HG02678 (cell line): ENCODE measurements around the gene RTKN.
A peak's percentile ranks its signal among the peaks of the same experiment; 100 is the strongest.
"Not testable (repeated sequence)": the region's sequence is repeated elsewhere in the genome, so short reads cannot be mapped to it uniquely, and the experiment has no call there.

ENCODE experiments used
- ATAC-seq: cut with Tn5 transposase; IDR thresholded peaks from one replicate; pipeline ENCODE4 v1.9.1; 2021; ENCODE audit warnings: mild to moderate bottlenecking, moderate library complexity; ENCODE audit not compliant: unreplicated experiment

RTKN gene, protein sequence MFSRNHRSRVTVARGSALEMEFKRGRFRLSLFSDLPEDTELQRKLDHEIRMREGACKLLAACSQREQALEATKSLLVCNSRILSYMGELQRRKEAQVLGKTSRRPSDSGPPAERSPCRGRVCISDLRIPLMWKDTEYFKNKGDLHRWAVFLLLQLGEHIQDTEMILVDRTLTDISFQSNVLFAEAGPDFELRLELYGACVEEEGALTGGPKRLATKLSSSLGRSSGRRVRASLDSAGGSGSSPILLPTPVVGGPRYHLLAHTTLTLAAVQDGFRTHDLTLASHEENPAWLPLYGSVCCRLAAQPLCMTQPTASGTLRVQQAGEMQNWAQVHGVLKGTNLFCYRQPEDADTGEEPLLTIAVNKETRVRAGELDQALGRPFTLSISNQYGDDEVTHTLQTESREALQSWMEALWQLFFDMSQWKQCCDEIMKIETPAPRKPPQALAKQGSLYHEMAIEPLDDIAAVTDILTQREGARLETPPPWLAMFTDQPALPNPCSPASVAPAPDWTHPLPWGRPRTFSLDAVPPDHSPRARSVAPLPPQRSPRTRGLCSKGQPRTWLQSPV

DNA sequence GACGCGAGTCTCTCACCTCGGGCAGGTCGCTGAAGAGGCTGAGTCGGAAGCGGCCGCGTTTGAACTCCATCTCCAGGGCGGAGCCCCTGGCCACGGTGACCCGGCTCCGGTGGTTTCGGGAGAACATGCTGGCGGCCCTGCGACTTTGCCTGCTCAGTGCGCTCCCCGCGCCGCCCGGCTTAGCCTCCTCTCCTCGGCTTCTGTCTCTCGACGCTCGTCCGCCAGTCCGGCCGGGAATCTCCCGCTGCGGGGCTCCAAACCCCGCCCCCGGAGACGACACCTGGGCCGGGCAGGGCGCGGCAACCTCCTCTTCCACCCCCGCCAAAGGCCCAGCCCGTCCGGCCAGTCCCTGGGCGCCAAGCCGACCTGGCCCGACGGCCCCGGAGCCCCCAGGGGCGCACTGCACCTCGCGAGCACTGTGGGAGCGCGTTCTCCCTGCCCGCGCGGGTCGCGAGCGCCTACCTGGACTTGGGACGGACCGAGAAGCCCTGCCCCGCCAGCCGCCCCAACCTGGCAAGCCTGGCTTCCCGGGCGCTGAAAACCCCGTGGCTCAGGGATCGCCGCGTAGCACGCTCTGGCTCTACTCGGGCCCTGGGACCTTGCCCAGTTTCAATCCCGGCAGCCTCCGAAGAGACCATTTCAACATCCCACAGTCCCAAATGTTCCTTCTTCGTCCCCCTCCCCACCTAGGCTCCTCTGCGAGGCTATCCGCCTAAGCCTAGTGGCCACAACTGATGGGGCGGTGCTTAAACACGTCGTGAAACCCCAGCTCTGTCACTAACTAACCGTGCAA, at the start of gene RTKN:
RTKN (minus strand) TSS at position 248 of the 793 bp plus-strand sequence; CDS start at position 127, 121 bp downstream.
- no peak for ATAC-seq

DNA sequence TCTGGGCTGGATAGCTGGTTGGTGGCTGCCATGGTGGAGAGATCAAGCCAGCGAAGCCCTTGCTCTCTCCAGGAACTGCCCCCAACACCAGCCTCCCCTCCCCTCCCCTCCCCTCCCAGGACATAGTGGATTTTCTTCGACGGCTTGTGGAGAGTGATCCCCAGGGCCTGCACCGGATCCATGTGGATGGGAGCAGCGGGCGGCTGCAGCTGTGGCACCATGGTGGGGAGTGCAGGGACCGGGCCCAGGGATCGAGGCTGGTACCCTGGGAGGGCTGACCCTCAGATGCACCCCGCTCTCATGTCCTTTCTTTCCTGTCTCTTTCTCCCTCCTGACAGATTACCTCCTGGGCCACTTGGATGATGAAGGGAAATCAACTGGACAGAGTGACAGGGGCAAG, 48.2 kb upstream of the RTKN start:
- ATAC-seq = no peak

DNA sequence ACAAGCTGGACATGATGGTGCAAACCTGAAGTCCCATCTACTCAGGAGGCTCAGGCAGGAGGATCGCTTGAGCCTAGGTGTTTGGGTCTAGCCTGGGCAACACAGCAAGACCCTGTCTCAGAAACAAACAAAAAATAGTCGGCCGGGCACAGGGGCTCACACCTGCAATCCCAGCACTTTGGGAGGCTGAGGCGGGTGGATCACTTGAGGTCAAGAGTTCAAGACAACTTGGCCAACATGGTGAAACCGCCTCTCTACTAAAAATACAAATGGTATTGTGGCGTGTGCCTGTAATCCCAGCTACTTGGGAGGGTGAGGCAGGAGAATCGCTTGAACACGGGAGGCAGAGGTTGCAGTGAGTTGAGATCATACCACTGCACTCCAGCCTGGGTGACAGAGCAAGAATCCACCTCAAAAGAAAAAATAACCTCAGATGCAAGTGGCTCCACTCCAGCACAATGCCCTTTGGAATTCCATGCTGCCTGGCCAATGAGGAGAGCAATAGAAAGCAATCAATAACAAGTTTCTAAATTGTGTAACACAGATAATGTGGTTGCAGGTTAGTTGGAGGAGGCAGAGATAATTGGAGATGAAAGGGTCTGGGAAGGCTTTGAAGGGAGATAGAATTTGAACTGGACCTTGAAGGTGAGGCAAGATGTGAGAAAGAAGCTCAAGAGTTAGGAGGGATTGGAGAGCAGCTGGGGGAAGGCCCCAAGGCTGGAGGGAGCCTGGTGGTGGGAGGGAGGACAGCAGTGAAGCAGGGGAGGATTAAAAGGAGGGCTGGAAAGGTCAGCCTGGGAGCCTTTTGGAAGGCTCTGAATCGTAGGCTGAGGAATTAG, 47.1 kb upstream of the RTKN start:
- ATAC-seq = no peak

DNA sequence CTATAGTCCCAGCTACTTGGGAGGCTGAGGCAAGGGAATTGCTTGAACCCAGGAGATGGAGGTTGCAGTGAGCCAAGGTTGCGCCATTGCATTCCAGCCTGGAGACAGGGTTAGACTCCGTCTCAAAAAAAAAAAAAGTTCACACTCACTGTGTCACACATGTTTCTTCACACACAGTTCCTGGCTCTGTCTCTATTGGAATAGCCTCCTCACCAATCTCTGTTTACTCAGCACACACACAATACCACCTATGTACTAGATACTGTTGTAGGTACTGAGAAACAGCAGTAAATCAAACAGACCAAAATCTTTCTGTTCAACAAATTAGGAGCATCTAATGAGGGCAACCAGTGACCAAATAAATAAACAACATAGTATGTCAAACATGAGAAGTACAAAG, 44.4 kb upstream of the RTKN start:
- no peak for ATAC-seq

DNA sequence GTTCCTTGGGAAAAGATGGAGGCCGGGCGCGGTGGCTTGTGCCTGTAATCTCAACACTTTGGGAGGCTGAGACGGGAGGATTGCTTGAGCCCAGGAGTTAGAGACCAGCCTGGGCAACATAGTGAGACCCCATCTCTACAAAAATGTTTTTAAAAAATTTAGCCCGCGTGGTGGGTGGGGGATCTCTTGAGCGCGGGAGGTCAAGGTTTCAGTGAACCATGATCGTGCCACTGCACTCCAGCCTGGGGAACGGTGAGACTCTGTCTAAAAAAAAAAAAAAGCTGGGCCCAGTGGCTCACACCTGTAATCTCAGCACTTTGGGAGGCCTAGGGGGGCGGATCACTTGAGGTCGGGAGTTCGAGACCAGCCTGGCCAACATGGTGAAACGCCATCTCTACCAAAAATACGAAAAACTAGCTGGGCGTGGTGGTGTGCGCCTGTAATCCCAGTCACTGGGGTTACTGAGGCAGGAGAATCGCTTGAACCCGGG, 42.0 kb upstream of the RTKN start:
- not testable (repeated sequence) for ATAC-seq

DNA sequence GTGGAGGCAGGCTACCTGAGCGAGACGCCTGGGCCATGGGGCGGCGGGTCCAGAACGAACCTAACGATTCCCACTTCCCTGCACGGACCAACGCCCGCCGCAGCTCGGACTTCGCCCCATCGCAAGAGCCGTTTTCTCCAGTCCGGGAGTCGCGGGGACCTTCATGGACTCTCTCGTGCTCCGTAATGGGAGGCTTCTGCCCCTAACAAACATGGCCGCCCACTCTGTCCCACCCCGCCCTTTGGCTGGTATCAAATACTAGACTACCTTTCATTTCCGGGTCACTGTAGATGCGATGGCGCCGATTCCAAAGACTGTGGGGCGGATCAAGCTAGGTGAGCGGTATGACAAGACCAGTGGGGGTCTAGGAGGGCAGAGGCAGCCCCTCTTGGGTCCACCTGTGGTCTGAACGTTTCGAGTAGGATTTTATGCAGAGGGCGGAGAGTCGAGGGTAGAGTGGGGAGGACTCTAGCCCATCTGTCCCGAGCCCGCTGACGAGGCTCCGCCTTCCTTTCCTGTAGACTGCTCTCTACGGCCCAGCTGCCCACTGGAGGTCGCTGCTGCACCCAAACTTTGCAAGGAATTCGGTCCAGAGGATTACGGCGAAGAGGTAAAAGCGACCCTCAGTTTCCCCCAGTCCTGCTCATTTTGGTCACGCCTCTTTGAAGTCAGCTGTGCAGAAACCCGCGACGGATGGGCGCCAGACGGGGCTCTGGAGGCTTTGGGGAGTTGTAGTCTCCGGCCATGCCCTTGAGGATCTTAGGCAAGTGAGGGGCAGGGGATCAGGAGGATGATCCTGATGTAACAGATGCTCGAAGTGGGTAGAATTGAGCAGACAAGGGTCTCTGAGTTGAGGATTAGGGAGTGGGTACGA, 41.3 kb upstream of the RTKN start, which contains the start of the genes CCDC142 and TTC31:
CCDC142 (minus strand) TSS at position 198 of the 874 bp plus-strand sequence; CDS start at position 37, 161 bp downstream.
TTC31 (plus strand) TSS at position 281 of the 874 bp plus-strand sequence; CDS start at position 296, 15 bp downstream.
- ATAC-seq = peak; percentile 92

DNA sequence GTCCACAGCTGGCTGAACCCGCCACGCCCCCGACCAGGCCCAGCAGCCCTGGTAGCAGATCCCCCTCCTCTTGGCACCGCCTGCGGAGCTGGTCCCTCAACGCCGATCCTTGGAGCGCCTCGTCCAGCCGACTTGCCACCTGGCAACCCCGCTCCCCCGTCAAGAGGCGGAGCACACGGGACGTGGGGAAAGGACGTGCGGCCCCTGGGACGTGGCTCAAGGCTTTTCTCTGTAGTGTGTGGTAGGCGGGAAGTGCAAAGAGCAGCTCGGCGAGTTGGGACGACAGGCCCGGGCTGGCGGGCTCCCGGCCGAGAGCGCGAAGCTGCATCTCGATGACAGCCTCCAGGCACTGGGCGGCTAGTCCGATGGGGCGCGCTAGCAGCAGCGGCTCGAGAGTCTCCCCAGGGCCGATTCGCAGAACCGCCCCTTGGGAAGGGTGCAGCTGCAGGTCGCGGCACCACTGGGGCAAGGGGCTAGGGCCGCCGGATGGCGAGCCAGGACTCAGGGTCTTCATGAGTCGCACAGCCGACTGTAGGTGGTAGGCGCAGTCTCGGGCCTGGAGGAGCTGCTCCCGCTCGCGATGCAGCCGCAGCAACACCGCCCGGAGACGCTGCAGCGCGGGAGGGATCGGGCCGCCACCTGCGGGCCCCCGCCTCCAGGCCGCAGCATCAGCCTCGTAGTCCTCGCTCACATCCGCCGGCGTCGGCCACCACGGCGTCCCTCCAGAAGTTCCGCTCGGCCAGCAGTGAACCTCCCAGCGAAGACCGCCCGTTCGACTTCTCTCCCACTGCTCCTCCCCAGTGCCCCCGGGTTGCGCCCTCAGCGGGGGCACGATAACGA, 40.4 kb upstream of the RTKN start:
- ATAC-seq = peak; percentile 40

DNA sequence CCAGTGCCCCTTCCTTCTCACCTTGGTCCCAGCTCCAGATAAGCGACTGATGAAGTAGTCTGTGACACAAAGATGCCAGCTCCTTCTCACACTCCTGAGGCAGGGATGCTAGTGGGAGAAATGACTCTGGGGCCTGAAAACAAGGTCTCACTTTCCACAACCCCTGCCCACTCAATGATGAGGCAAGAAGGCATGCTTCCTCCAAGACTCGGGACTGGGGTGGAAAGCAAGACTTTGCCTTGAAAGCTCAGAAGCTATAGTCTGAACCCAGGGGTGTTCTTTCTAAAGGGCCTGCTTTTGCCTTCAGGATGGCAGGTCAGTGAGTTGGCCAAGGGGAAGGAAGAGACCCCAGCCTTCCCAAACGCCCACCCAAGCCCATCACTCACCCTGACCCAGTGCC, 39.7 kb upstream of the RTKN start:
- ATAC-seq = no peak

DNA sequence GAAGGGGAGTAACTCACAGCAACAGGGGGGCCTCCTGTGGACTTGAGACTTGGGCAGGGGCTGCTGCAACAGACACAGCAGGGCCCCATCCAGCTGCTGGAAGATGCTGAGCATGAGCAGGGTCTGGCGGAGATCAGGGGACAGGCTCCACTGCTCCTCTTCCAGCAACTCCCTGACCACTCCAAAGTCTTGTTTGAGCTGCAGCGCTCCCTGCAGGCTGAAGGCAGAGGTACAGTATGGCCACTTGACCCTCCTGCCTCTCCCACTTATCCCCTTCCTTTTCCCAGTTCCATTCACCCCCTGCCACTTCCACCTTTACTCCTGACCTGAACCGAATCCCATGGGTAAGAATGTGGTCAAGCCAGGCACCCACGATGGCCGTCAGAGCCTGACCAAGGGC, 33.2 kb upstream of the RTKN start:
- no peak for ATAC-seq

DNA sequence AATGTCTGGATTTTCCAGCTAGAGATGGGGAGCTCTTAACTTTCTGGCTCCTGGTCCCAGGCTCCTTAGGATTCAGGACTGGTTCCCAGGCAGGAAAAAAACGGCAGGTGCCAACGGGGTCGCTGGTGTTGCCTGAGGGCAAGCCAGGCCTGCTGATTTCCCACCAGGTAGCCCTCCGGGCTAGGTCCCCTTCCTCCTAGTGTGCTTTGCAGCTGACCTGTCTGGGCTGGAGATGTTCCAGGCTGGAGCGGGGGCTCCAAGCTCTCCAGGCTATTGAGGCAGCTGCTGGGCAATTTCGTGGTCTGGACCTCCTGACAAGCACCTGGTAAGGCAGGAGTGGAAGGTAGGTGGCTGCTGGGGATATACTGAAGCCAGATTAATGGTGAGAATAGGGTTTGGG, 32.7 kb upstream of the RTKN start:
- ATAC-seq = no peak

DNA sequence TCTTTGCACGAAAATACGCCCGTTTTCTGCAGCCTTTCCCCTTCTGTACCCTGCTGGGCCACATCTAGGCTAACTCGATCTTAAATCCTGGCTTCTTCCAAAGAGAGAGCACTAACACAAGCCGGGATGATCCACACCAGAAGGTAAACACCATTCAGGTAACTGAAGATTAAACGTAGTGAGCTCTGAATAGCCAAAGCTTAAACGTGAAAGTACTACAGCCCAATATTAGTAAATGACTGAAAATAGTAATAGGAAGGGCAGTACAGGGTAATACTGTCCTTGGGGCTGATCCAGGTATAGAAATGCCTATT, 31.2 kb upstream of the RTKN start:
- ATAC-seq = no peak

DNA sequence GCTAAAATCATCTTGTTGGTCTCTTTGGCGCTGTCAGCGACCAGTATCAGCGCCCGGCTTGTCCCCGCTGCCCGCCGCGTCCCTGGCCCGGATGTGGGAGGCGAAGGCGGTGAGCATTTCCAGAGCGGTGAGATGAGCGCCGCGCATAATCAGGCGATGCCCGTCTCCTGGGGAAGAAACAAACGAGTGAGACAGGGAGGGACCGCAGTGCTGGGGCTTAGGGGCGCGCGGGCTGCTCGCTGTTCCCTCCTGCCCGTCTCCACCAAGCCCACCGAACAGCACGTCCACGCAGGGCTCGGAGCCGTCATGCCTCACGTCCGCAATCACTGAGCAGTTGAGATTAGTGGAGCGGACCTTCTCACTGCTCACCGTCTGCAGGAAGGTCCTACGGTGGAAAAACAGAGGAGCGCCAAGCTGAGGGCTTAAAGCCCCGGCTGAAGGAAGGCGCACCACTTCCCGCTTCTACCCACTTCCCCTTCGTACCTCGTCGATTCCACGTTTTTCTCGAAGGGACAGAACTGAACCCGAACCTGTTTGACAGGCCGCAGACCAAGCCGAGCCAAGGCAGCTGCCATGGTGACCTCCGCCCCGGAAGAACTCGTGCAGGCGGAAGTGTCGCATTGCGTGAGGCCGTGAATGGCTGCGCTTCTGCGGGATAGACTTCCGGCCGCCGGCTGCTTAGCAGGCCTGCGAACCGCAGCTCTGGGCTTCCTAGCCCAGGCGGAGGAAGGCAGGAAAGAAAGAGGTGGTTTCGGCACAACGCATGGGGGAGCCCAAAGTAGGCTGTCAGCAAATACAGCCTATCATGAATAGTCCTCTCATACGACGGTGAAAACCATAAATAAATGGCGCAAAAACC, 30.6 kb upstream of the RTKN start, which contains the start of gene MRPL53:
MRPL53 (minus strand) TSS at position 595 of the 859 bp plus-strand sequence; CDS start at position 575, 20 bp downstream.
- ATAC-seq = peak; percentile 88

DNA sequence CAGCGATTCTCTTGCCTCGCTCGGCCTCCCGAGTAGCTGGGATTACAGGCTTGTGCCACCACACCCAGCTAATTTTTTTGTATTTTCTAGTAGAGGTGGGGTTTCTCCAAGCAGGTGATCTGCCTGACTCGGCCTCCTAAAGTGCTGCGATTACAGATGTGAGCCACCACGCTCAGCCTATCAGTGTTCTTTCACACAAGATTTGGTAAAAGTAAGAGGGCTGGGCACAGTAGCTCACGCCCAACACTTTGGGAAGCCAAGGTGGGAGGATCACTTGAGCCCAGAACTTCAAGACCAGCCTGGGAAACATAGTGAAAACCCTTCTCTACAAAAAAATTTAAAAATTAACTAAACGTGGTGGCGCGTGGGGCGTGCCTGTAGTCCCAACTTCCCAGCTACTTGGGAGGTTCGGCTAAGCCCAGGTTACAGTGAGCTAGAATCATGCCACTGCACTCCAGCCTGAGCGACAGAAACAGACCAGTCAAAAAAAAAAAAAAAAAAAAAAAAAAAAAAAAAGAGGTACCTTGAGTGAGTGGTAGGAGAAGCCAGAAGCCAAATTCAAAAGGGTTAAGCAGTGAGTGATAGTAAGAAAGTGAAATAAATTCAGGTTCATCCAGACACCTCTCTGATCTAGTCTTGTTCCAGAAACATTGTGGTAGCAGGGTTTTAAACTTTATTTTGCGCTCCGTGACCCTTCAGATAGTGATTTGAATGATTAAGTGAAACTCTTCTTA, 29.8 kb upstream of the RTKN start:
- ATAC-seq = no peak

DNA sequence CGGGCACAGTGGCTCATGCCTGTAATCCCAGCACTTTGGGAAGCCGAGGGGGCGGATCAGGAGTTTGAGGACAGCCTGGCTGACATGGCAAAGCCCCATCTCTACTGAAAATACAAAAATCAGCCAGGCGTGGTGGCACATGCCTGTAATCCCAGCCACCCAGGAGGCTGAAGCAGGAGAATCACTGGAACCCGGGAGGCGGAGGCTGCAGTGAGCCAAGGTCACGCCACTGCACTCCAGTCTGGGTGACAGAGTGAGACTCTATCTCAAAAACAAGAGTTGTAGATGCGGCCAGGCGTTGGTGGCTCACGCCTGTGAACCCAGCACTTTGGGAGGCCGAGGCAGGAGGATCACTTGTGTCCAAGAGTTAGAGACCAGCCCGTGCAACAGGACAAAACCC, 29.0 kb upstream of the RTKN start:
- ATAC-seq = not testable (repeated sequence)

DNA sequence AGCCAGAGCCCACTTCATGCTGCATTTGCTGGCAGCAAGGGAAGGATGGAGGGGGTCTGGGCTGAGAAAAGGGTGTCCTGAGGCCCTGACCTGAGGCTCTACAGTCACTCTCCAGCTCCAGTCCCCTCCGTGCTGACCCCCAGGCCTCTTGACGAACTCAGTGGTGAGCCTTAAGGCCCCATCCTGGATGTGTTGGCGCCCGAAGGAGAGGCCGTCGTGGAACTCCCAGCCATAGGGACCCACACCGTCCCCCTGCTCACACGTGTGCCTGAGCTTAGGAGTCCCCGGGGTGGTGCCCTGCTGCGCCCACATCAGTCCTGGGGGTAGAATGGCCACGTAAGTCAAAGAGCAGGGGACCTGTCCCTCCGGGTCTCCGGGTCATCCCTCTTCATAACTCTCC, 22.7 kb upstream of the RTKN start:
- ATAC-seq = no peak

DNA sequence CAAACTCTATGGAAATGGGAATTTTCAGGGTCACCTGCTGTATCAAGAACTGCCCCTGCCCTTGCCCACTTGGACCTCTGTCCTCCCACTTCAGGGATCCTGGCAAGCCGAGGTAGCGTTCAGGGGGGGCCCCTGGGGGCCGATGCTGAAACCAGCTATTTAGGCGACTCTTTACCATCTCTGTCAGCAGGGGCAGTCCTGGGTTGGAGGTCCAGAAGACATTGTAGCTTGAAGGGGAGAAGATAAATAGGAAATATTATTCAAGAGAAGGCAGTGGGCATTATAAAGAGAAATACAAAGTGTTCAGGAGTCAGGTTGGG, 21.0 kb upstream of the RTKN start:
- no peak for ATAC-seq
